Liver (tissue), 9 donors: ENCODE measurements around the gene TTC21B. TPM values are rescaled to one million over a fixed set of nuclear protein-coding genes. Genes with fewer than 3 reads are reported as not detected.

Experiments used
- DNase-seq: peaks from one replicate; pipeline ENCODE4 v3.0.0-alpha.2; 2017; ENCODE audit warnings: low spot score
- H3K27ac ChIP-seq, 2 donors: one replicate each; pipeline ENCODE4 v1.7.0; 2013; ENCODE audit warnings: inconsistent platforms in 2 of 2, low read length in 2 of 2, control low read depth in 1 of 2, low read depth in 1 of 2, mild to moderate bottlenecking in 1 of 2
- H3K27me3 ChIP-seq, 4 donors: one replicate each; pipeline versions ENCODE4 v1.6.1 to v1.7.0; 2013; ENCODE audit warnings: low read length in 3 of 4, inconsistent platforms in 1 of 4, mild to moderate bottlenecking in 1 of 4, moderate library complexity in 1 of 4; ENCODE audit not compliant: control insufficient read depth in 4 of 4, insufficient read depth in 4 of 4
- H3K36me3 ChIP-seq, 4 donors: one replicate each; pipeline versions ENCODE4 v1.6.1 to v1.7.0; 2013; ENCODE audit warnings: low read length in 3 of 4, mild to moderate bottlenecking in 3 of 4, low read depth in 1 of 4, moderate library complexity in 1 of 4; ENCODE audit not compliant: control insufficient read depth in 4 of 4, insufficient read depth in 3 of 4
- H3K4me1 ChIP-seq, 4 donors: one replicate each; pipeline versions ENCODE4 v1.6.1 to v1.7.0; 2013; ENCODE audit warnings: low read length in 3 of 4, mild to moderate bottlenecking in 3 of 4, moderate library complexity in 1 of 4; ENCODE audit not compliant: control insufficient read depth in 4 of 4, insufficient read depth in 4 of 4
- H3K4me3 ChIP-seq, 3 donors: one replicate each; pipeline versions ENCODE4 v1.6.1 to v1.7.0; 2013; ENCODE audit warnings: low read length in 3 of 3, control low read depth in 1 of 3, low read depth in 1 of 3, mild to moderate bottlenecking in 1 of 3
- H3K9ac ChIP-seq, 2 donors: one replicate each; pipeline ENCODE4 v1.7.0; 2013; ENCODE audit warnings: low read length in 2 of 2, mild to moderate bottlenecking in 2 of 2, moderate library complexity in 2 of 2, control low read depth in 1 of 2, low read depth in 1 of 2
- H3K9me3 ChIP-seq, 4 donors: one replicate each; pipeline versions ENCODE4 v1.6.1 to v1.7.0; 2013; ENCODE audit warnings: low read length in 3 of 4; ENCODE audit not compliant: control insufficient read depth in 4 of 4
- EGR1 ChIP-seq, 2 donors: IDR thresholded peaks; 2 replicates each; pipeline ENCODE4 v1.6.1; 2016 to 2018; ENCODE audit warnings: antibody characterized with exemption in 2 of 2, low read depth in 2 of 2
- FOXA1 ChIP-seq: IDR thresholded peaks from 2 replicates; pipeline ENCODE4 v1.6.1; 2016; ENCODE audit warnings: antibody characterized with exemption
- FOXA2 ChIP-seq: IDR thresholded peaks from 2 replicates; pipeline ENCODE4 v1.6.1; 2016; ENCODE audit warnings: antibody characterized with exemption
- HNF4A ChIP-seq, 2 donors: conservative IDR thresholded peaks; 2 replicates each; pipeline ENCODE4 v1.6.1; 2016; ENCODE audit warnings: antibody characterized with exemption in 2 of 2, mild to moderate bottlenecking in 2 of 2
- JUND ChIP-seq, 2 donors: IDR thresholded peaks; 2 replicates each; pipeline ENCODE4 v1.6.1; 2016; ENCODE audit warnings: antibody characterized with exemption in 2 of 2
- NR2F2 ChIP-seq: IDR thresholded peaks from 2 replicates; pipeline ENCODE4 v1.6.1; 2016; ENCODE audit warnings: antibody characterized with exemption
- RAD21 ChIP-seq, 2 donors: IDR thresholded peaks; 2 replicates each; pipeline ENCODE4 v1.6.1; 2016; ENCODE audit warnings: antibody characterized with exemption in 2 of 2, mild to moderate bottlenecking in 2 of 2
- RXRA ChIP-seq, 2 donors: IDR thresholded peaks; 2 replicates each; pipeline ENCODE4 v1.6.1; 2017 to 2018; ENCODE audit warnings: antibody characterized with exemption in 2 of 2, mild to moderate bottlenecking in 1 of 2
- SP1 ChIP-seq: IDR thresholded peaks from 2 replicates; pipeline ENCODE4 v1.6.1; 2018; ENCODE audit warnings: antibody characterized with exemption, mild to moderate bottlenecking
- TAF1 ChIP-seq: conservative IDR thresholded peaks from 2 replicates; pipeline ENCODE4 v1.6.1; 2016; ENCODE audit warnings: antibody characterized with exemption, mild to moderate bottlenecking
- YY1 ChIP-seq: IDR thresholded peaks from 2 replicates; pipeline ENCODE4 v1.6.1; 2016; ENCODE audit warnings: antibody characterized with exemption, mild to moderate bottlenecking
- WGBS: extraction: QIAGEN DNeasy Blood & Tissue Kit; methylation state at CpG from one replicate; pipeline ENCODE4 v1.1.7; 2013; 5-methylcytosine and 5-hydroxymethylcytosine counted together
- polyA plus RNA-seq, 2 donors: library from polyadenylated mRNA; stranded (reverse) in 1 of 2; unstranded in 1 of 2; fragments of 200-250 nt in 1 of 2; fragments of >200 nt in 1 of 2; fragmentation: Nextera tagmentation in 1 of 2; extraction: Ambion mirVana in 1 of 2; gene quantifications; one replicate each; pipeline versions ENCODE4 v1.2.1 to v1.2.3, GENCODE V29; 2013 to 2015
- total RNA-seq, 2 donors: library from RNA; depleted of rRNA; stranded (reverse); fragments of >200 nt; gene quantifications; one replicate each; pipeline ENCODE4 v1.2.3, GENCODE V29; 2014
- TF ChIP-seq, protein P1 (sequence below): IDR thresholded peaks from 2 replicates; pipeline ENCODE4 v1.6.1; 2016; ENCODE audit warnings: antibody characterized with exemption
- TF ChIP-seq, protein P2 (sequence below): IDR thresholded peaks from 2 replicates; pipeline ENCODE4 v1.6.1; 2016; ENCODE audit warnings: antibody characterized with exemption
- TF ChIP-seq, protein P3 (sequence below): fragments of 150-350 bp; IDR thresholded peaks from 2 replicates; pipeline ENCODE4 v1.5.1; 2017; ENCODE audit warnings: improper control_type of control experiment, low read depth, low read length; ENCODE audit not compliant: missing input control
- TF ChIP-seq, protein P4 (sequence below): IDR thresholded peaks from 2 replicates; pipeline ENCODE4 v1.6.1; 2016; ENCODE audit warnings: antibody characterized with exemption, mild to moderate bottlenecking
- TF ChIP-seq, protein P5 (sequence below): IDR thresholded peaks from 2 replicates; pipeline ENCODE4 v1.6.1; 2016; ENCODE audit warnings: antibody characterized with exemption
- donor health status: healthy.
- donor health status: healthy.
- donor health status: healthy.
- donor health status: healthy.
- donor health status: healthy.

Gene TTC21B
- total and polyA plus RNA-seq, 4 donors = 2.0 to 25.3 (median 12.7) TPM

DNA sequence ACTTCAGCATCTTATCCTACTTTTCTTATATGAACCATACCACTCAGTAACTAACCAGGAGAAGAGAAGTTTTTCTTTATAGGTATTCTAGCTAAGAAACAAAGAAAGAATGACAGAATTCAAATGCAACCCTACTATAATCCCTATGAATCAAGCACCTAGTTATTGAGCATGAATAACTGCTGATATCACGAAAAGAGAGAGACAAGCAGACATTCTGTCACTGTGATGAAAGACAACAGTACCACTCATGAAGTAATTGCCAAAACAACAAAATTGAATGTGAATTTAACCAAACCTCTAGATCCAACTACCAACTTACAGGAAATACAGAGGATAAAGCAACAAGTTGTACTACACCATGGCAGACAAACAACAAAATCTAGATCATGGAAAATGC lies 15.3 kb downstream of the TTC21B start:
- no peak for DNase-seq
- H3K36me3 ChIP-seq = peaks cover 0 to 26% (median 25%) of the 10 kb centered on the region in 4 donors

DNA sequence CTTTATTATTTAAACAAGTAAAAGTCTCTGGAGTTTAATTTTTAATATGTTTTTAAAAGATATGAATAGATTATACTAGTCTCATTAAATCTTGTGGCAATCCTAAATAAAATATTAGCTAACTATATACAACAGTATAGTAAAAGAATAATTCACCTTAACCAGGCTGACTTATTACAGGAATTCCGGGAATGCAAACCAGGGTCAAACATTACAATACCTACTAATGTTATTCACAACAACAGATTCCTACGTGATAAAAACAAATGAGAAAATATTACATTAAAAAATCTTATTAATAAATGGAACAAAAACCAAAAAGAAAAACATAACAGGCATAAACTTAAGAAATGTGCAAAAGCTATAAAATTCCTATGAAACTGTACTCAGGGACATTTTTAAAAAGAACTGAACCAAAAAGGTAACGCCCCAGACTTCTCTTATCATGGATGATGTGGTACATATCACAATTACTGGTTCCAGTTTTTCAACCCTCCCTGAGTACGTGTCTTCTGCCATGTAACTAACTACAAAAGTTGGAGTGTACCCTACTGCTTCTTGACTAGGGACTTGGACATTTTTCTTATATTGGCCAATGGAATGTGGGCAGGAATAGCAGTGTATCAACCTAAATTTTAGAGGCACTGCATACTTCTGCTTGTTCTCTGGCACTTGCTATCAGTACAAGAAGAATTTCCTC lies 20.2 kb downstream of the TTC21B start:
- TF ChIP-seq JUND (IDR thresholded peaks at IDR 0.05) = no peak
- TF ChIP-seq, protein P1, sequence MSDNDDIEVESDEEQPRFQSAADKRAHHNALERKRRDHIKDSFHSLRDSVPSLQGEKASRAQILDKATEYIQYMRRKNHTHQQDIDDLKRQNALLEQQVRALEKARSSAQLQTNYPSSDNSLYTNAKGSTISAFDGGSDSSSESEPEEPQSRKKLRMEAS = no peak
- TF ChIP-seq, protein P2, sequence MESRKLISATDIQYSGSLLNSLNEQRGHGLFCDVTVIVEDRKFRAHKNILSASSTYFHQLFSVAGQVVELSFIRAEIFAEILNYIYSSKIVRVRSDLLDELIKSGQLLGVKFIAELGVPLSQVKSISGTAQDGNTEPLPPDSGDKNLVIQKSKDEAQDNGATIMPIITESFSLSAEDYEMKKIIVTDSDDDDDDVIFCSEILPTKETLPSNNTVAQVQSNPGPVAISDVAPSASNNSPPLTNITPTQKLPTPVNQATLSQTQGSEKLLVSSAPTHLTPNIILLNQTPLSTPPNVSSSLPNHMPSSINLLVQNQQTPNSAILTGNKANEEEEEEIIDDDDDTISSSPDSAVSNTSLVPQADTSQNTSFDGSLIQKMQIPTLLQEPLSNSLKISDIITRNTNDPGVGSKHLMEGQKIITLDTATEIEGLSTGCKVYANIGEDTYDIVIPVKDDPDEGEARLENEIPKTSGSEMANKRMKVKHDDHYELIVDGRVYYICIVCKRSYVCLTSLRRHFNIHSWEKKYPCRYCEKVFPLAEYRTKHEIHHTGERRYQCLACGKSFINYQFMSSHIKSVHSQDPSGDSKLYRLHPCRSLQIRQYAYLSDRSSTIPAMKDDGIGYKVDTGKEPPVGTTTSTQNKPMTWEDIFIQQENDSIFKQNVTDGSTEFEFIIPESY = no peak
- TF ChIP-seq HNF4A (conservative IDR thresholded peaks at IDR 0.05) = no peak
- TF ChIP-seq, protein P3, sequence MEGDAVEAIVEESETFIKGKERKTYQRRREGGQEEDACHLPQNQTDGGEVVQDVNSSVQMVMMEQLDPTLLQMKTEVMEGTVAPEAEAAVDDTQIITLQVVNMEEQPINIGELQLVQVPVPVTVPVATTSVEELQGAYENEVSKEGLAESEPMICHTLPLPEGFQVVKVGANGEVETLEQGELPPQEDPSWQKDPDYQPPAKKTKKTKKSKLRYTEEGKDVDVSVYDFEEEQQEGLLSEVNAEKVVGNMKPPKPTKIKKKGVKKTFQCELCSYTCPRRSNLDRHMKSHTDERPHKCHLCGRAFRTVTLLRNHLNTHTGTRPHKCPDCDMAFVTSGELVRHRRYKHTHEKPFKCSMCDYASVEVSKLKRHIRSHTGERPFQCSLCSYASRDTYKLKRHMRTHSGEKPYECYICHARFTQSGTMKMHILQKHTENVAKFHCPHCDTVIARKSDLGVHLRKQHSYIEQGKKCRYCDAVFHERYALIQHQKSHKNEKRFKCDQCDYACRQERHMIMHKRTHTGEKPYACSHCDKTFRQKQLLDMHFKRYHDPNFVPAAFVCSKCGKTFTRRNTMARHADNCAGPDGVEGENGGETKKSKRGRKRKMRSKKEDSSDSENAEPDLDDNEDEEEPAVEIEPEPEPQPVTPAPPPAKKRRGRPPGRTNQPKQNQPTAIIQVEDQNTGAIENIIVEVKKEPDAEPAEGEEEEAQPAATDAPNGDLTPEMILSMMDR = no peak
- TF ChIP-seq SP1 = no peak
- no peak for TF ChIP-seq RAD21 (IDR thresholded peaks at IDR 0.05)
- TF ChIP-seq TAF1 = no peak
- TF ChIP-seq YY1 = no peak
- no peak for TF ChIP-seq NR2F2
- TF ChIP-seq, protein P4, sequence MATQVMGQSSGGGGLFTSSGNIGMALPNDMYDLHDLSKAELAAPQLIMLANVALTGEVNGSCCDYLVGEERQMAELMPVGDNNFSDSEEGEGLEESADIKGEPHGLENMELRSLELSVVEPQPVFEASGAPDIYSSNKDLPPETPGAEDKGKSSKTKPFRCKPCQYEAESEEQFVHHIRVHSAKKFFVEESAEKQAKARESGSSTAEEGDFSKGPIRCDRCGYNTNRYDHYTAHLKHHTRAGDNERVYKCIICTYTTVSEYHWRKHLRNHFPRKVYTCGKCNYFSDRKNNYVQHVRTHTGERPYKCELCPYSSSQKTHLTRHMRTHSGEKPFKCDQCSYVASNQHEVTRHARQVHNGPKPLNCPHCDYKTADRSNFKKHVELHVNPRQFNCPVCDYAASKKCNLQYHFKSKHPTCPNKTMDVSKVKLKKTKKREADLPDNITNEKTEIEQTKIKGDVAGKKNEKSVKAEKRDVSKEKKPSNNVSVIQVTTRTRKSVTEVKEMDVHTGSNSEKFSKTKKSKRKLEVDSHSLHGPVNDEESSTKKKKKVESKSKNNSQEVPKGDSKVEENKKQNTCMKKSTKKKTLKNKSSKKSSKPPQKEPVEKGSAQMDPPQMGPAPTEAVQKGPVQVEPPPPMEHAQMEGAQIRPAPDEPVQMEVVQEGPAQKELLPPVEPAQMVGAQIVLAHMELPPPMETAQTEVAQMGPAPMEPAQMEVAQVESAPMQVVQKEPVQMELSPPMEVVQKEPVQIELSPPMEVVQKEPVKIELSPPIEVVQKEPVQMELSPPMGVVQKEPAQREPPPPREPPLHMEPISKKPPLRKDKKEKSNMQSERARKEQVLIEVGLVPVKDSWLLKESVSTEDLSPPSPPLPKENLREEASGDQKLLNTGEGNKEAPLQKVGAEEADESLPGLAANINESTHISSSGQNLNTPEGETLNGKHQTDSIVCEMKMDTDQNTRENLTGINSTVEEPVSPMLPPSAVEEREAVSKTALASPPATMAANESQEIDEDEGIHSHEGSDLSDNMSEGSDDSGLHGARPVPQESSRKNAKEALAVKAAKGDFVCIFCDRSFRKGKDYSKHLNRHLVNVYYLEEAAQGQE = no peak
- TF ChIP-seq, protein P5, sequence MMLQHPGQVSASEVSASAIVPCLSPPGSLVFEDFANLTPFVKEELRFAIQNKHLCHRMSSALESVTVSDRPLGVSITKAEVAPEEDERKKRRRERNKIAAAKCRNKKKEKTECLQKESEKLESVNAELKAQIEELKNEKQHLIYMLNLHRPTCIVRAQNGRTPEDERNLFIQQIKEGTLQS = no peak
- TF ChIP-seq RXRA (IDR thresholded peaks at IDR 0.05) = no peak
- TF ChIP-seq FOXA1 = no peak
- no peak for TF ChIP-seq FOXA2
- no peak for TF ChIP-seq EGR1 (IDR thresholded peaks at IDR 0.05; ENCODE audit: low read depth in 2 of 2)
- 95% methylated on average over 4 of the region's 4 CpGs for WGBS
- no peak overlapping the region for H3K27ac ChIP-seq
- no peaks in the 10 kb centered on the region for H3K4me1 ChIP-seq
- H3K9me3 ChIP-seq = no peaks in the 10 kb centered on the region
- H3K9ac ChIP-seq = no peak overlapping the region
- no peak overlapping the region for H3K4me3 ChIP-seq
- DNase-seq = no peak
- H3K36me3 ChIP-seq = peaks cover 0 to 45% (median 35%) of the 10 kb centered on the region in 4 donors
- H3K27me3 ChIP-seq = no peaks in the 10 kb centered on the region

More for the DNA sequence above, 15.3 kb downstream of the TTC21B start:
- TF ChIP-seq JUND (IDR thresholded peaks at IDR 0.05) (no peak), NR2F2 (no peak)
- Histone ChIP-seq H3K27me3 (no peaks in the 10 kb centered on the region), H3K27ac (no peak overlapping the region), H3K9me3 (no peaks in the 10 kb centered on the region), H3K9ac (no peak overlapping the region), H3K4me3 (no peak overlapping the region), H3K4me1 (no peaks in the 10 kb centered on the region)
- WGBS = 96% methylated on average over 1 of the region's 1 CpG
